HepG2 (cell line): ENCODE results near the gene CLNS1A. TPM values are rescaled to one million over a fixed set of nuclear protein-coding genes. Genes with fewer than 3 reads are reported as not detected.

Source experiments
- ATAC-seq: fragments of 200-7000 bp; cut with Tn5 transposase; 3 replicates; pipeline ENCODE4 v1.9.1; 2020; ENCODE audit warnings: mild to moderate bottlenecking, moderate library complexity
- Bru-seq: library from RNA; stranded (reverse); fragments of 400-500 nt; gene quantifications from one replicate; lab custom pipeline; 2021; lab: Mats Ljungman, UMichigan
- BruChase-seq, 2 experiments: library from RNA; stranded (reverse); fragments of 400-500 nt; gene quantifications; one replicate each; lab custom pipeline; 2021; lab: Mats Ljungman, UMichigan
- BruUV-seq: library from RNA; stranded (reverse); fragments of 400-500 nt; replicated peaks from 2 replicates; lab custom pipeline; 2021; lab: Mats Ljungman, UMichigan
- CTCF ChIA-PET: fragments of 300-600 bp; formaldehyde crosslinking; extraction: SDS; loops from one replicate; lab custom pipeline; 2021; ENCODE audit warnings: low total read pairs, inconsistent platforms, low intra/inter-chr PET ratio; lab: Yijun Ruan, JAX
- POLR2A ChIA-PET: fragments of 350-600 bp; sonication (Branson Sonifier 250); formaldehyde crosslinking; loops from one replicate; lab custom pipeline; 2020; ENCODE audit warnings: antibody characterized with exemption, inconsistent platforms; lab: Yijun Ruan, JAX
- DNase-seq: peaks from one replicate; pipeline ENCODE4 v3.0.0-alpha.2; 2015; ENCODE audit warnings: low spot score
- FAIRE-seq: peaks from 3 replicates; lab custom pipeline; 2011; peaks lifted over from hg19 to GRCh38; lab: Jason Lieb, UNC
- H2AFZ ChIP-seq: one replicate; pipeline ENCODE4 v1.6.1; 2011; ENCODE audit warnings: low read length, inconsistent platforms
- H3K27ac ChIP-seq: fragments of 300-600 bp; 3 replicates; pipeline ENCODE4 v1.8.0; 2011; ENCODE audit warnings: mixed run types, mild to moderate bottlenecking, mixed read lengths, low read length, inconsistent platforms; ENCODE audit not compliant: insufficient read depth; ENCODE audit errors: extremely low read length
- H3K27me3 ChIP-seq, 2 experiments: fragments of 200-600 bp in 1 of 2; 2 replicates in 1 of 2; 3 replicates in 1 of 2; pipeline versions ENCODE4 v1.6.0 to v1.8.0; 2011; ENCODE audit warnings: low read length in 2 of 2, mild to moderate bottlenecking in 2 of 2, moderate library complexity in 2 of 2, inconsistent platforms in 1 of 2; ENCODE audit not compliant: insufficient read depth in 2 of 2, control insufficient read depth in 1 of 2
- H3K36me3 ChIP-seq, 2 experiments: fragments of 200-600 bp in 1 of 2; replicated peaks in 1 of 2; 2 replicates in 1 of 2; 3 replicates in 1 of 2; pipeline versions ENCODE4 v1.5.1 to v1.8.0; 2011; ENCODE audit warnings: low read length in 2 of 2, inconsistent platforms in 1 of 2; ENCODE audit not compliant: insufficient read depth in 2 of 2, control insufficient read depth in 1 of 2
- H3K4me1 ChIP-seq: 2 replicates; pipeline ENCODE4 v1.5.1; 2012; ENCODE audit warnings: low read length, inconsistent platforms; ENCODE audit not compliant: insufficient read depth
- H3K4me2 ChIP-seq: 2 replicates; pipeline ENCODE4 v1.6.0; 2011; ENCODE audit warnings: low read depth, low read length, inconsistent platforms
- H3K4me3 ChIP-seq, 3 experiments: fragments of 200-600 bp in 1 of 3; sonication (generic), shearing (Covaris generic) in 1 of 3; replicated peaks in 1 of 3; 2 replicates each; pipeline ENCODE4 v1.5.1; 2011 to 2016; ENCODE audit warnings: low read length in 3 of 3, inconsistent platforms in 2 of 3, low read depth in 2 of 3, mild to moderate bottlenecking in 2 of 3, control low read depth in 1 of 3, mixed read lengths in 1 of 3; ENCODE audit not compliant: insufficient read depth in 1 of 3
- H3K79me2 ChIP-seq: one replicate; pipeline ENCODE4 v1.6.1; 2011; ENCODE audit warnings: low read length, inconsistent platforms; ENCODE audit not compliant: insufficient read depth
- H3K9ac ChIP-seq: 2 replicates; pipeline ENCODE4 v1.6.0; 2011; ENCODE audit warnings: mild to moderate bottlenecking, low read depth, low read length, inconsistent platforms; ENCODE audit not compliant: insufficient read depth
- H3K9me3 ChIP-seq: 2 replicates; pipeline ENCODE4 v1.5.1; 2012; ENCODE audit warnings: mild to moderate bottlenecking, low read length
- H4K20me1 ChIP-seq: 2 replicates; pipeline ENCODE4 v1.6.0; 2011; ENCODE audit warnings: inconsistent platforms, mild to moderate bottlenecking, low read length, moderate library complexity; ENCODE audit not compliant: insufficient read depth
- IKZF1 ChIP-seq: fragments of 450-650 bp; IDR thresholded peaks from 2 replicates; pipeline ENCODE4 v1.7.1; 2016
- MAF1 ChIP-seq: sonication (generic); formaldehyde crosslinking; IDR thresholded peaks from 2 replicates; pipeline ENCODE4 v1.5.0; 2020; ENCODE audit warnings: missing genetic modification reagents, borderline replicate concordance
- RBFOX2 ChIP-seq: fragments of 200-400 bp; formaldehyde crosslinking; IDR thresholded peaks from 2 replicates; pipeline ENCODE4 v1.6.1; 2017; ENCODE audit warnings: low read depth, mild to moderate bottlenecking, low read length
- WGBS: methylation state at CpG from one replicate; pipeline ENCODE4 v1.1.6; 2017; ENCODE audit warnings: low lambda C conversion rate; 5-methylcytosine and 5-hydroxymethylcytosine counted together
- in situ Hi-C: cut with HindIII; loops from 2 replicates; pipeline ENCODE4 v1.10.0; 2017; ENCODE audit warnings: low pct_unique_long_range_greater_than_20kb; ENCODE audit not compliant: extremely low pct_ligation_motif_present
- intact Hi-C: fragments of 100-400 bp; cut with micrococcal nuclease; formaldehyde crosslinking; loops from one replicate; pipeline ENCODE4 v1.10.0; 2022; ENCODE audit not compliant: unreplicated experiment
- long read RNA-seq, 2 experiments: library from RNA in 1 of 2; library from polyadenylated mRNA in 1 of 2; stranded (forward) in 1 of 2; unstranded in 1 of 2; transcript quantifications; one replicate each; pipeline ENCODE4 v2.0.0, GENCODE V29; 2019 to 2022
- polyA minus RNA-seq, 3 experiments: library from RNA; depleted of rRNA, polyadenylated mRNA; stranded (reverse); fragments of >200 nt; gene quantifications; 2 replicates each; pipeline ENCODE4 v1.2.3, GENCODE V29; 2011; ENCODE audit warnings: low replicate concordance in 1 of 3
- polyA plus RNA-seq, 8 experiments: library from polyadenylated mRNA; depleted of rRNA in 3 of 8; stranded (reverse) in 7 of 8; unstranded in 1 of 8; fragments of >200 nt; fragmentation: Illumina TruSeq in 4 of 8; extraction: Trizol in 4 of 8; gene quantifications; 2 replicates each; pipeline versions ENCODE4 v1.2.1 to v1.2.3, GENCODE V29; 2011 to 2016; ENCODE audit warnings: low read depth in 4 of 8, missing spikeins in 1 of 8, mixed read lengths in 1 of 8; ENCODE audit not compliant: insufficient read depth in 1 of 8
- total RNA-seq, 5 experiments: library from RNA; depleted of rRNA; stranded (reverse); fragments of >200 nt; fragmentation: Illumina TruSeq; extraction: Trizol; gene quantifications; 2 replicates each; pipeline ENCODE4 v1.2.3, GENCODE V29; 2016; ENCODE audit warnings: low read depth in 1 of 5
- TF ChIP-seq, protein P1 (sequence below): sonication (generic); formaldehyde crosslinking; IDR thresholded peaks from 2 replicates; pipeline ENCODE4 v1.9.0; 2021; ENCODE audit warnings: missing genetic modification reagents, borderline replicate concordance
- TF ChIP-seq, protein P2 (sequence below): sonication (generic); formaldehyde crosslinking; IDR thresholded peaks from 2 replicates; pipeline ENCODE4 v1.8.1; 2023; ENCODE audit warnings: mild to moderate bottlenecking, inconsistent platforms, moderate library complexity, missing genetic modification reagents, borderline replicate concordance
- TF ChIP-seq, protein P3 (sequence below): sonication (generic); formaldehyde crosslinking; IDR thresholded peaks from 2 replicates; pipeline ENCODE4 v1.5.1; 2020; ENCODE audit warnings: mild to moderate bottlenecking, missing genetic modification reagents, moderate library complexity

CLNS1A gene, protein sequence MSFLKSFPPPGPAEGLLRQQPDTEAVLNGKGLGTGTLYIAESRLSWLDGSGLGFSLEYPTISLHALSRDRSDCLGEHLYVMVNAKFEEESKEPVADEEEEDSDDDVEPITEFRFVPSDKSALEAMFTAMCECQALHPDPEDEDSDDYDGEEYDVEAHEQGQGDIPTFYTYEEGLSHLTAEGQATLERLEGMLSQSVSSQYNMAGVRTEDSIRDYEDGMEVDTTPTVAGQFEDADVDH
- total RNA-seq (2016; rRNA removed; fragmentation: Illumina TruSeq; extraction: Trizol), result 219 and 267 TPM in 2 replicates
- total RNA-seq (2016; cell fraction: cytosol; rRNA removed; fragmentation: Illumina TruSeq; extraction: Trizol; ENCODE audit: low read depth), result 108 and 110 TPM in 2 replicates
- total RNA-seq (2016; cell fraction: insoluble cytoplasmic fraction; rRNA removed; fragmentation: Illumina TruSeq; extraction: Trizol), result 222 and 256 TPM in 2 replicates
- 126 and 131 TPM in 2 replicates for total RNA-seq (2016; cell fraction: membrane; rRNA removed; fragmentation: Illumina TruSeq; extraction: Trizol)
- total RNA-seq (2016; cell fraction: nucleus; rRNA removed; fragmentation: Illumina TruSeq; extraction: Trizol), result 78.7 and 91.3 TPM in 2 replicates
- 130 and 158 TPM in 2 replicates for polyA plus RNA-seq (2011; rRNA removed)
- polyA plus RNA-seq (2011; cell fraction: cytosol; rRNA removed), result 98.7 and 135 TPM in 2 replicates
- 33.7 and 50.7 TPM in 2 replicates for polyA plus RNA-seq (2011; cell fraction: nucleus; rRNA removed)
- polyA plus RNA-seq (2012), result 170 and 180 TPM in 2 replicates
- 55.2 and 55.5 TPM in 2 replicates for polyA plus RNA-seq (2016; cell fraction: cytosol; fragmentation: Illumina TruSeq; extraction: Trizol; ENCODE audit: low read depth)
- 255 and 262 TPM in 2 replicates for polyA plus RNA-seq (2016; cell fraction: insoluble cytoplasmic fraction; fragmentation: Illumina TruSeq; extraction: Trizol; ENCODE audit: low read depth)
- polyA plus RNA-seq (2016; cell fraction: membrane; fragmentation: Illumina TruSeq; extraction: Trizol; ENCODE audit: low read depth), result 99.8 and 107 TPM in 2 replicates
- 117 and 123 TPM in 2 replicates for polyA plus RNA-seq (2016; cell fraction: nucleus; fragmentation: Illumina TruSeq; extraction: Trizol; ENCODE audit: insufficient read depth, low read depth)
- 67.3 and 108 TPM in 2 replicates for polyA minus RNA-seq (2011; rRNA and poly(A)+ RNA removed; ENCODE audit: low replicate concordance)
- 78.1 and 86.3 TPM in 2 replicates for polyA minus RNA-seq (2011; cell fraction: cytosol; rRNA and poly(A)+ RNA removed)
- 93.0 and 124 TPM in 2 replicates for polyA minus RNA-seq (2011; cell fraction: nucleus; rRNA and poly(A)+ RNA removed)
- percentile 91 among the genes with signal in this experiment for Bru-seq, nascent RNA
- percentile 85 among the genes with signal in this experiment for BruChase-seq, experiment 1, labeled RNA remaining after a 6-hour chase
- BruChase-seq, experiment 2, labeled RNA remaining after a 2-hour chase, result percentile 87 among the genes with signal in this experiment
- long read RNA-seq, experiment 1, transcript CLNS1A-204 (7 exons, 2,993 nt), result major isoform, 131 of 149 reads
- long read RNA-seq, experiment 1, partial matches to known transcripts, result 1 of 149 reads
- long read RNA-seq, experiment 1, other reads (novel, unspliced or antisense), result 13 of 149 reads
- long read RNA-seq, experiment 2, transcript CLNS1A-204 (7 exons, 2,993 nt), result major isoform, 189 of 282 reads
- long read RNA-seq, experiment 2, partial matches to known transcripts, result 44 of 282 reads
- long read RNA-seq, experiment 2, other reads (novel, unspliced or antisense), result 45 of 282 reads

DNA sequence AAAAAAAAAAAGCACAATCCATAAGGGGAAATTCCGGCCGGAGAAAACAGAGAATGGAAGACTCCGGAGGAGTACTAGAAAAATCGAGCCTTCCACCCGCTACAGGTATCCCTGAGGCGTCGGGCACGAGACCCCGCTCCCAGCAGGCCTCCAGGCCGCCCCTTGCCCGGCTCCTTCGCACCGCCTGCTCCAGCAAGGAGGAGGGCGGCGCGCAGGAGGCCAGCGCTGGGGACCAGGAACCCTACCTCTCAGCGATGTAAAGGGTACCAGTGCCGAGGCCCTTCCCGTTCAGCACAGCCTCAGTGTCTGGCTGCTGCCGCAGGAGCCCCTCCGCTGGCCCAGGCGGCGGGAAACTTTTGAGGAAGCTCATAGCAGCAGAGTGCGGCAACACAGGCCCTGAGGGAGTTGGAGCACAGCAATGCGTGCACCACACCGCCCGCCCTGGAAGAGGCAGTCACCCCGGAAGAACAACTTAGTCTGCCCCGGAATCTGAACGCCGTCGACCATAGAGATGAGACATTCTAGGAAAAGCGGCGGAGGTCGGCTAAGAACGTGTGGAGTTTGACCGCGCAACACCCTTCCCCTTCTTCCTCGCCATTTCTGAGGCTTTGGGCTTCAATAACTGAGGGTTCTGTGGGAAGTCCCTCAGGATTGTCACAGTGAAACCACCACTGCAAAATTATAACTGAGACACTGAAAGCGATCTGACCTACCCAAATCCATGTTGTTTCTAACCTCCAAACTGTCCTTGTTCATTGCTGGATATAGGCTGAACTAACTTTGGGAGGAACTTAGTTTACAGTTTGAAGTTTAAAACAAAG, at the start of gene CLNS1A:
Gene CLNS1A (minus strand): TSS at position 450 of the 821 bp plus-strand sequence. CDS start 80 bp downstream, at position 370.
- Histone ChIP-seq H3K4me3 (peak within 1 kb of the TSS; percentile 82 to 90 (median 88)), H2AFZ (peak within 1 kb of the TSS; percentile 47), H3K79me2 (peaks cover 41% of the 10 kb centered on the region), H3K9me3 (peaks cover 17% of the 10 kb centered on the region), H3K9ac (peak within 1 kb of the TSS; percentile 90), H3K27ac (peak within 1 kb of the TSS; percentile 85), H3K4me1 (peaks cover 54% of the 10 kb centered on the region), H4K20me1 (no peaks in the 10 kb centered on the region; the same call in 1 of the 2 replicates), H3K36me3 (no peaks in the 10 kb centered on the region), H3K4me2 (peak within 1 kb of the TSS; percentile 80), H3K27me3 (no peaks in the 10 kb centered on the region)
- FAIRE-seq (peak; percentile 73), DNase-seq (peak; percentile 87), ATAC-seq (peak; percentile 99)
- ChIA-PET POLR2A (interaction anchor here (0.8 to 1.7 kb wide), 7 partner anchors 10 to 357 kb away, joined by 3 to 8 read pairs (median 3); partner anchors contain the start of genes AQP11 and INTS4), CTCF (no interaction called here)
- WGBS, result 1% methylated on average over 17 of the region's 41 CpGs
- intact Hi-C loops (no loop called here), in situ Hi-C loops (no loop called here)
- no TSS peak for BruUV-seq
- TF ChIP-seq IKZF1, result no peak
- TF ChIP-seq, protein P1, sequence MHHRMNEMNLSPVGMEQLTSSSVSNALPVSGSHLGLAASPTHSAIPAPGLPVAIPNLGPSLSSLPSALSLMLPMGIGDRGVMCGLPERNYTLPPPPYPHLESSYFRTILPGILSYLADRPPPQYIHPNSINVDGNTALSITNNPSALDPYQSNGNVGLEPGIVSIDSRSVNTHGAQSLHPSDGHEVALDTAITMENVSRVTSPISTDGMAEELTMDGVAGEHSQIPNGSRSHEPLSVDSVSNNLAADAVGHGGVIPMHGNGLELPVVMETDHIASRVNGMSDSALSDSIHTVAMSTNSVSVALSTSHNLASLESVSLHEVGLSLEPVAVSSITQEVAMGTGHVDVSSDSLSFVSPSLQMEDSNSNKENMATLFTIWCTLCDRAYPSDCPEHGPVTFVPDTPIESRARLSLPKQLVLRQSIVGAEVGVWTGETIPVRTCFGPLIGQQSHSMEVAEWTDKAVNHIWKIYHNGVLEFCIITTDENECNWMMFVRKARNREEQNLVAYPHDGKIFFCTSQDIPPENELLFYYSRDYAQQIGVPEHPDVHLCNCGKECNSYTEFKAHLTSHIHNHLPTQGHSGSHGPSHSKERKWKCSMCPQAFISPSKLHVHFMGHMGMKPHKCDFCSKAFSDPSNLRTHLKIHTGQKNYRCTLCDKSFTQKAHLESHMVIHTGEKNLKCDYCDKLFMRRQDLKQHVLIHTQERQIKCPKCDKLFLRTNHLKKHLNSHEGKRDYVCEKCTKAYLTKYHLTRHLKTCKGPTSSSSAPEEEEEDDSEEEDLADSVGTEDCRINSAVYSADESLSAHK (CRISPR knock-in tag), result no peak
- TF ChIP-seq MAF1 (CRISPR knock-in tag), result no peak; the same call in 1 of the 2 replicates
- TF ChIP-seq, protein P2, sequence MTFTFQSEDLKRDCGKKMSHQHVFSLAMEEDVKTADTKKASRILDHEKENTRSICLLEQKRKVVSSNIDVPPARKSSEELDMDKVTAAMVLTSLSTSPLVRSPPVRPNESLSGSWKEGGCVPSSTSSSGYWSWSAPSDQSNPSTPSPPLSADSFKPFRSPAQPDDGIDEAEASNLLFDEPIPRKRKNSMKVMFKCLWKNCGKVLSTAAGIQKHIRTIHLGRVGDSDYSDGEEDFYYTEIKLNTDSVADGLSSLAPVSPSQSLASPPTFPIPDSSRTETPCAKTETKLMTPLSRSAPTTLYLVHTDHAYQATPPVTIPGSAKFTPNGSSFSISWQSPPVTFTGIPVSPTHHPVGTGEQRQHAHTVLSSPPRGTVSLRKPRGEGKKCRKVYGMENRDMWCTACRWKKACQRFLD, result peak; percentile 48; the same call in 1 of the 2 replicates
- TF ChIP-seq RBFOX2, result peak; percentile 90
- TF ChIP-seq, protein P3, sequence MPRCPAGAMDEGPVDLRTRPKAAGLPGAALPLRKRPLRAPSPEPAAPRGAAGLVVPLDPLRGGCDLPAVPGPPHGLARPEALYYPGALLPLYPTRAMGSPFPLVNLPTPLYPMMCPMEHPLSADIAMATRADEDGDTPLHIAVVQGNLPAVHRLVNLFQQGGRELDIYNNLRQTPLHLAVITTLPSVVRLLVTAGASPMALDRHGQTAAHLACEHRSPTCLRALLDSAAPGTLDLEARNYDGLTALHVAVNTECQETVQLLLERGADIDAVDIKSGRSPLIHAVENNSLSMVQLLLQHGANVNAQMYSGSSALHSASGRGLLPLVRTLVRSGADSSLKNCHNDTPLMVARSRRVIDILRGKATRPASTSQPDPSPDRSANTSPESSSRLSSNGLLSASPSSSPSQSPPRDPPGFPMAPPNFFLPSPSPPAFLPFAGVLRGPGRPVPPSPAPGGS, result peak; percentile 59; the same call in 1 of the 2 replicates
